Right renal cortex interstitium (tissue), 3 donors: ENCODE results near the gene DUS1L. TPM values are rescaled to one million over a fixed set of nuclear protein-coding genes. Genes with fewer than 3 reads are reported as not detected.

Experiments used
- DNase-seq, 3 donors: peaks; one replicate each; pipeline ENCODE4 v3.0.0-alpha.2; 2013; ENCODE audit warnings: low read depth in 3 of 3, low spot score in 2 of 3
- polyA plus RNA-seq, 3 donors: library from polyadenylated mRNA; unstranded; fragments of 120-200 nt; gene quantifications; one replicate each; pipeline ENCODE4 v1.2.1, GENCODE V29; 2013; ENCODE audit not compliant: insufficient read length in 3 of 3

The DUS1L gene
- polyA plus RNA-seq, 3 donors: 61.6 to 70.0 (median 67.7) TPM

DNA sequence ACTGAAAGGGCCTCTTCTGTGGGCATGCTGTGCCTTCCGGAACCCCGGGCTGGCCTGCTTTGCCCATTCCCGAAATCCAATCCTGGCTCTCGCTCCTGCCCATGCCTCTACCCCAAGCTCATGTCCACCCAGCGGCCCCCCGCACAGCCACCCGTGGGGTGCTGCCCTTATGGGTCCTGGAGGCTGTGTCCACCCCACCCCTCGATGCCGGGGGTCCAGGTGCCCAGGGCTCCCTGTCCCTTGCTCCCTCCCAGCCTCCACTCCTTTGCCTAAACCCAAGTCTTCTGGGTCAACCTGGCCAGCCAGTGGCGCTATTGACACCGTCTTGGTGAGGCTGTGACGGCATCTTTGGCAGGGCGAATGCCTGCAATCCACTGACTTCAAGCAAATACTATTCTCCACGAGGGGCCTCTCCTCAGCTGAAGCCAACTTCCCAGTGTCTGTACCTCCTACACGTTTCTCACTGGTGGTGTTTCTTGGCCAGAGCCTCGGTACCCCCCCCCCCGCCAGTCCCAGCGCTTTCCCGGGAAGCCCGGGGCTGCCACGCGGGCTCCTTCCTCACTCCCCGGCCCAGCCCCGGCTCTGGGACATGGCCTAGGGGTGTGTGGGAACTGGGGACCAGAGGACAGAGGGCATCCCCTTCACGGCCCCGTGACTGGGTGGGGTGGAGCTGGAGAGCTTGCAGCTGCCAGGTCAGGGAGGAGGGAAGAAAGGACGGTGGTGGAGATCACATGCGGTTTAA is 12.2 kb upstream of the DUS1L start:
- no peak for DNase-seq

DNA sequence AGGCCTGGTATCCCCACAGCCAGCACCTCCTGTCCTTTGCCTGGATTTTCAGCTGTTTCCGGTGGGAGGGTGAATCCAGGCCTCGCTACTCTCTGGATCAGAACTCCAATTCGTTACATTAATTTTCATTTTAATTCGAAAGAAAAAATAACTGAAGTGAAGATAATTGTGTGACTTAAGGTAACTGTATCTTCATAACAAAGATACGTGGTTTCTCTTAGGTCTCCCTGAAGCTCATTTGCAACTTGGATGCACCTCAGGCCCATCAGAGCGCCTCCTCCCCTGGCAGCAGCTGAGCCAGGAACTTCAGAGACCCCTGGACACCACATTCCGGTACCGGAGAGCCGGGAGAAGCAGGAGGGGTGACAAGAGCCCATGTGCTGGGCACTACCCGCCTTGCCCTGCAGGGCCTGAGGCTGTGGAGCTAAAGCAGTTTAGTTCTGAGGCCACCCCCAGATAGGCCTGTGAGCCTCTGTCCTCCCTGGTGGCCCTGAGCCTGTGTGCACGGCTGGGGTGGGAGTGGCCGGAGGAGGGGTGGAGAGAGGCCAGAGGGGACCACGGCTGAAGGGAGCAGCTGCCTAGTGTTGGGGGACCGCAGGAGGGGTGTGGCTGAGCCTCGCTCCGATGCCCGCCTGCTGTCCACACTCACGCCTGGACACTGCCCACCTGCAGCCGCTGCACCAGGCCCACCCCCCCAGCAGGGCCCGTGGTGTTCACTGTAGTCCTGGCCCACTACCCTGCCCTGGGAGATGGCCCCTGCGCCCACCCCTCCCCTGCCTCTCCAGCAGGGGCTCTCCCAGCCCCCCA is 11.4 kb upstream of the DUS1L start:
- no peak for DNase-seq

DNA sequence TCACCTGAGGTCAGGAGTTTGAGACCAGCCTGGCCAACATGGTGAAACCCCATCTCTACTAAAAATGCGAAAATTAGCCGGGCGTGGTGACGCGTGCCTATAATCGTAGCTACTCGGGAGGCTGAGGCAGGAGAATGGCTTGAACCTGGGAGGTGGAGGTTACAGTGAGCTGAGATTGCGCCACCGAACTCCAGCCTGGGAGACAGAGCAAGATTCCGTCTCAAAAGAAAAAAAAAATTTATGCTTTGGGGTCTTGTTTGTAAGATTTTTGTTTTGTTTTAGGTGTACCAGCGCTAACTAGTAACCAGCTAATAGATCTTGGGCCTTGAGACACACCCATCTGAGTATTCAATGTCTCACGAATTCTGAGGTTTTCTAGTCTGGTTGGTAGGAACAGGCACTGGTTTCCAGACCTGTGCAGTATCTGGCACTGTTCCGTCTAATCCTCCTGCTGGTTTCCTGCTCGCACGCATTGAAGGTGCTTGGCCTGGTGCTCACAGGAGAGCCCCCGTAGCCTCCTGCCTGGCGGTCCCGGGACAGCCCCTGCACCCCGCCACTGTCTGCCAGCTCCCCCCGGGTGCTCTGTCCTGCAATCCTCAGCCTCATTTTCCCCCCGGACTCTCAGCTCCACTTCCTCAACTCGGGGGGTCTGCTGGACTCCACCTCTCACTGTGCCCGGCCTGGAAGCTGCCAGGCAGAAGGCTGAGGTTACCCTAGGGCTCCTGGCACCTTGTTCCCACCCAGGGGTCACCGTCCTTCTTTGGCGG is 10.6 kb upstream of the DUS1L start:
- DNase-seq: no peak

DNA sequence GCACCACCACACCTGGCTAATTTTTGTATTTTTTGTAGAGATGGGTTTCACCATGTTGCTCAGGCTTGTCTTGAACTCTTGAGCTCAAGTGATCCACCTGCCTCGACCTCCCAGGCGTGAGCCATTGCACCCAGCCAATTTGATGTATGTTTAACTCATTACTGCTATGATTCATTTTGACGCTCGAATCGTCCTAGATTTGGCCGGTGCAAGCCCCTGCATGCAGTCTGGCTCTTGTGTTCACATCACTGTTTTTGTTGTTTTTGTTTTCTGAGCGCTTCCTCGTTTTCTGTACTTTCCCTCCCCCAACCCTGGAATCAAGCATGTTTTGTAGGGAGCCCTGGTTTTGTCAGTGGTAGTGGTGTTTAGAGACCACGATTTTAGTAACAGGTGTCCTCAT is 7.8 kb upstream of the DUS1L start:
- DNase-seq: no peak

DNA sequence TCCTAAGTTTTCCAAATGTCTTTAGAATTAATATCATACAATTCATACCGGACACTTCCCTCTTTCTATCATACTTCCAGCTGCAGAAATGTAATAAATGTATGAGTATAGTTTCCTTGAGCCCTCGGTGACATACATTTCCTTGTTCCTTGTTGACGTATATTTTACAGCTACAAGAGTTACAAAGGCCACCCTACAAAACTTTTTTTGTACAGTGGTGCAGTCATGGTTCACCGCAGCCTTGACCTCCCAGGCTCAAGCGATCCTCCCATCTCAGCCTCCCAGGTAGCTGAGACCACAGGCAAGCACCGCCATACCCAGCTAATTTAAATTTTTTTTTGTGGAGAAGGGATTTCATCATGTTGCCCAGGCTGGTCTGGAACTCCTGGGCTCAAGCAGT is 7.2 kb upstream of the DUS1L start:
- no peak for DNase-seq

DNA sequence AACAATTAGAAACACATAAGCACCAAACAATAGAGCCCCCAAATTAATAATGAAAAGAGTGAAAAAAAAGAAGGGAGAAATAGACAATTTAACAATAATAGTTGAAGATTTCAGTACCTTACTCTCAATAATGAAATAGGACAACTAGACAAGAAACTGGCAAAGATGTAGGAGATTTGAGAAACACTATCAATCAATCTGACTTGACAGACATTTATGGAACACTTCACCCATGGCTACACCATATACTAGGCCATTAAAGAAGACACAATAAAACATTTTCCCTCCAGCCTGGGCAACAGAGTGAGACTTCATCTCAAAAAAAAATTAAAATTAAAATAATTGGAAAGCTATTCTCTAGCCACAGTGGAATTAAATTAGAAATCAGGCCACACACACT is 5.0 kb upstream of the DUS1L start:
- no peak for DNase-seq

DNA sequence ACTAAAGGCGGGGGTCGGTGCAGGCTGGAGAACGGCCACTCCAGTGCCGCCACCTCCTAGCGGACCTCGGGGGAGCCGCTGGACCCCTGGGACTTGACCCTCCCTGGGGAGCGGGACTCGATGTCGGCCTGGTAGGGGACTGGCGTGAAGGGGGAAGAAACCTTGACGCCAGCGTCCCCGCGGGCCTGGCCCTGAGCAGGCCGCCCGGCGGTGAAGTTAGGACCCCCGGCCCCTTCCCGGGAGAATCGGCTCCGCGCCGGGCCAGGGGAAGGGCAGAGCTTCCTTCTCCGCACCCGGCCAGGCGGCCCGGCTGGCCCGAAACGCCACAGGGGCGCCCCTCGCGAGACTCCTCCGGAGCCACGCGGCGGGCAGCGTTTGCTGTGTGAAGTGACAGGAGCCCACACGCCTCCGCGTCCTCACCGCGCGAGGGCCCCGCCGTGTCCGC is 389 bp downstream of the DUS1L start:
- DNase-seq: no peak

DNA sequence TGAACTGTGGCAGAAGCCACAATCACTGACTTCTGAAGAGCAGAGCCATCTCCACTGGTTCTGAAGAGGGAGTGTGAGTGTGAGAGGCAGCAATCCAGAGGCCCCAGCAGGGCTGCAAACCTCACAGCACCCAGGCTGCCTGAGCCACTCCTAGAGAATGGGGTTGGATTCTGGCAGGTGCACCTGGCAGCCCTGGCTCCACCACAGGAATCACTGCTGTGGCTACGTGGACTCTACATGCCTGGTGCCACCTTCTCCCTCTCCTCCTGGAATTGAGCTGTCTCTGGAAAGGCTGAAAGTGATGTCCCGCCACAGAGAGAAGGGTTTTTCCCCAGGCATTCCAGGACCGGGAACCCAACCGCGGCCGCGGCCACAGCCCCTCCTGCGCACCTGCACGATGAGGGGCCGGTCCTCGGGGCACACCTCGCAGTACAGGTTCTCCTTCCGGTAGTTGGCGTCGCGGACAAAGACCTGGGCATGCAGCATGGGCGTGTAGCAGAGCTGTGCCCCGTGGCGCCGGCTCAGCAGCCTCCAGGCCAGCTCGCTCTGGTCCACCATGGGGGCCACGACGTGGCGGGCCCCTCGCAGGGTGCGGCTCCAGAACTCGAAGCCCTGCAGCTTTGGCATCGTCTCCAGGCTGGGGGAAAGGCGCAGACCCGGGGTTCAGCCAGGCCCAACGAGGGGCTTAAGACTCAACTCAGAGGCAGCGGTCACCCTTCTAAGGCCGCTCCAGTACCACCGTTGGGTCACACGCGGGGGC is 991 bp downstream of the DUS1L start:
- no peak for DNase-seq

DNA sequence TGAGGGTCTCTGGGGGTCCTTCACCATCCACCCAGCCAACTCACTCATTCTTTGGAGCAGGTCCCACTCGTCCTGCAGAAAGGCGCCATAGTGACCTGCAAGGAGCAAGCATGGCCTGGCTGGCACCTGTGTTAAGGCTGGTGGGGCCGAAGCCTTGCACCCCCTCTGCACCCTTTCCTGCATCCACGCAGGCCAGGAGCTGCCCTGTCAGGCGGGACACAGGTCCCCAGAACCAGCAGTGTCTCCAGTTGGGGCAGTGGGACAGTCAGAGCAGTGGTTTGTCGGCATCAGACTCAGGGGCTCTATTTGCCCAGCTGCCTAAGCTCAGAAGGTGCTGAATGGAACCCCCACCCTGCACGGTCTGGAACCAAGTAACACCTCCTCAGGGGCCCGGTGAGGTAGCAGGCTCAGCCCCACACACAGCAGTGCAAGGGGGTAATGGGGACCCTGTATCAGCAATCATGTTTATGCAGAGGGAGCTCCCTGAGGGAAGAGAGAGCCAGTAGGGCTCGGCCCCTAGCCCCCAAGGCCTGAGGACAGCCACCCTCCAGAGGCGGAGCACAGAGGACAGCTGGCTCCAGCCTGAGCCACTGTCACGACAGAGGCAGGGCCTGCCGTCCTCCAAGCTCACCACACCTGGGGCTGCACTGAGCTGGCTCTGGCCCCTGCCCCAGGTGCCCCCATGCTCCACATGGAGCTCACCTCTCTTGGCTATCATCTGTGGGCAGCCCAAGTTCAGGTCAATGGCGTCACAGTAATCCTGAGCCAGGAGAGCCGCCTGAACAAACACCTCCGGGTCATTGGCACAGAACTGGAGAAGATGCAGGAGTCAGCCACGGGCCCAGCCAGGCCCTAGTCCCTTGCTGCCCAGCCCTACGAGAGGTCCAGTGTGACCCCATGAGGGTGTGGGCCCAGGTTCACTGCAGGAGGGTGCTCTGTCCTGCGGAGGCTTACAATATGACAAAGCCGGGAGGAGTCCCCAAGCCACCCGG is 1.9 kb downstream of the DUS1L start:
- DNase-seq: no peak

DNA sequence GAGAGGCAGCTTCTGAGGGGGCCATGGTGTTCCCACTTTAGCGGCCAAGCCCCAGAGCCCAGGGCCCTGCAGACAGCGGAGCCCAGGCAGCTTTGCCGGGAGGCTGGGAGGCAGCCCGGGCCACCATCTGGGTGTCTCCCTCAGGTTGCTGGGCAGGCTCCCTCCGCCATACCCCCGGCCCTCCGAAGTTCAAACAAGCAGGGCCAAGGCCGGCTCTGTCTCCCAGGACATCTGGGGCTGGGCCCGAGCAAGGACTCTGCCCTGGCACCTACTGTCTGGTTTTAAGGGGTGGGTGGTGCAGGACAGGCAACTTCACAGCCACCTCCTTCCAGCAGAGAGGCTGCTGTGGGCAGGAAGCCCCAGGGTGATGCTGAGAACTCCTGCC is 2.6 kb downstream of the DUS1L start:
- no peak for DNase-seq

DNA sequence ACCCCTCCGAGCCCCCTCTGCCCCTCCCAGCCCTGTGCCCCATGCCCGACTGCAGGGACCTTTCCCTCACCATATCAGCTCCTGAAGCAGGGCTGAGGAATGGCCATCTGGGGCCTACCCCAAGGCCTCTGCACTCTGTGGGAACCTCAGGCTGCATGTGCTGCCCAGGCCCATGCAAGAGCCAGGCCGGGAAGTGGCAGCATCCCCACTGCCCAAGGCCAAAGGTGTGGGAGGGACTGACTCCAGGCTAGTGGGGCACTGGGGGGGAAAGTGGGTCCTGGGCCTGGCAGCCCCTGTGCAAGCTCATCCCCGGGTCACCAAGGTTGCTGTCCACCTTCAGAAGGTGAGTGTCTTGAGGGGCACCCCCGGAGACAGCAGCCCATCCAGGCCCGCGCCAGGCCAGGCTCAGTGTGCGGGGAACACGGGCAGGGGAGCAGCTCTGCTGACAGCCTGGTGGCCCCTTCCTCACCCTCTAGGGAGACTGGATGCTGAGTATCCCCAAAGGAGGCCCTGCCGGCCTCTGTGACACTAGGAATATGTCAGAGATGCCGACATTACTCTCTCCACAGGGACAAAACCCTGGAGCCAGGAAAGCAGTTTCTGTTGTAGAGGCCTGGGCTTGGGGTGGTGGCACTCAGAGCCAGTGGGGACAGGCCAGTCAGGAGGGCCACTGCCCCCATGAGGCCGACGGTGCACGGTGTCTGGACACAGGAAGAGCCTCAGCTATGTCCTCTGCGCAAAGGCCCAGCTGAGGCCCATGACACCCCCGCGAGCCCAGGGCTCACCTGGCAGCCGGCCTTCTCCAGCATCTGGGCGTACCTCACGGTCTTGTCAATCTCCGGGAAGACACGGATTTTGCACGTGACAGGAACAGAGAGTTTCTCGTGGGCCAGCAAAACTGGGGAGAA is 3.3 kb downstream of the DUS1L start:
- no peak for DNase-seq

DNA sequence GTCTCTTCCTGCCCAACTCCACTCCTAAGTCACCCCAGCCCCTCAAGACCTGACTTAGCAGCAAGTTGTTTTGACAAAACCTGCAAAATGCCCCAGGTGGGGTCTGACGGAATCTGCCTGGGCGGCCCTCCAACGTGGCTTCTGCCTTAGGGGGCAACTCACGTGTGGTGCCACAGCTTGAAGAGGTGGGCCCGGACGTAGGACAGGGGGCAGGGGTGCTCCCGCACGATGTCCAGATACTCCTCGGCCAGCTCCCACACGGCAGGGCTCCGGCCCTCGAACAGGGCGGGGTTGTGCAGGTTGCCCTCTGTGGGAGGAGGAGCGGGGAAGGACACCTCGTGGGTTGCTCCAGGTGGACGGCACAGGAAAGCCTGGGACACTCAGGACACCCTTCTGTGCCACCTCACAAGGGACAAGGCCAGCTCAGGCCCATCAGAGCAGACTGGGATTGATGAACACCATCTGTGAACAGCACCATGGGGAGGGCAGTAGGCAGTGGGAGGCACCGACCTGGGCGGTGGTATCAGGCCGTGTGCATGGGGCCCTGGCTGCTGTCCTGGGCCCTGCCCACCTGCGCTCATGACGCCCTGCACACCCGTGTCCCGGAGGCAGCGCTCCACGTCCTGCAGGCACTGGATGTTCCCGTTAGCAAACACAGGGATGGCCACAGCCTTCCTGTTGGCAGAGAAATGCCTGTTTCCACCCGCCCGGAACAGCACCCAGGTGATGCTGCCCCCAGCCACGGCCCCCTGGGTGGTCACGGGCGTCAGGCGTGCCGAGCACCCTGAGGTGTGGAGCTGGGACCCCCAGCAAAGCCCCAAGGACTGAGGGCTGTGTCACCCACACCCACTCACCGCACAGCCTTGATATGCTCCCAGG is 4.3 kb downstream of the DUS1L start:
- DNase-seq: no peak

DNA sequence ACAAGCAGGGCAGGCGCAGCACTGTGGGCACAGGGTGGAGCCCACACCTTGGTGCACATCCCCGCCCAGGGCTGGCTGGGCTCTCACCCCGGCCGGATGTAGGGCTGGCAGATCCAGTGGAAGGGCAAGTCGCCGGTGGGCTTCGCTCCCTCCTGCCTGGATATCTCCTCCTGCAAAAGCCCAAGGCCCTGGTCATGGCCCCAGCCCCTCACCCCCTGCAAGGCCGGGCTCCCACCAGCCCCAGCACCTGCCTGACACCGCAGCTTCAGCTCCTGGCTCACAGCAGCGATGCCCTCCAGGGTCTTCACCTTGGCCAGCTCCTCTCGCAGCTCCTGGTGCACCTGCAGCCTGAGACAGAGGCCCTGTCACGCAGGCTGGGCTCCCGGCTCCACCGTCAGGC is 5.0 kb downstream of the DUS1L start:
- no peak for DNase-seq

DNA sequence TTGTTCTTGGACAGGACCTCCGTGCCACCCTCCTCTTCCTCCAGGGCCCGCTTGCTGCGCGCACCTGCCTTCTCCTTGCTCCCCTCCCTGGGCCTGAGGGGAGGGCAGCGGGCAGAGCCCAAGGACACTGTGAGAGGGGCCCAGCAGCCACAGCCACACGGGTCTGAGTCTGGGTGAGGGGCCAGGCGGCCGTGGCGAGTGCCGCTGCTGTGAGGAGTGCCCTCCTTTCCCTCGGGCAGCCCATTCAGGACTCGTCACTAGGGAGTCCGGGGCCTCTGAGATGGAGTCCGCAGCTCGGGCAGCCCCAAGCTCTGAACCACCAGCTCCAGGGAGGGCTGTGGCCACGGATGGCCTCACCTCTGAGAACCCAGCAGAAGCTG is 5.6 kb downstream of the DUS1L start:
- DNase-seq: no peak

DNA sequence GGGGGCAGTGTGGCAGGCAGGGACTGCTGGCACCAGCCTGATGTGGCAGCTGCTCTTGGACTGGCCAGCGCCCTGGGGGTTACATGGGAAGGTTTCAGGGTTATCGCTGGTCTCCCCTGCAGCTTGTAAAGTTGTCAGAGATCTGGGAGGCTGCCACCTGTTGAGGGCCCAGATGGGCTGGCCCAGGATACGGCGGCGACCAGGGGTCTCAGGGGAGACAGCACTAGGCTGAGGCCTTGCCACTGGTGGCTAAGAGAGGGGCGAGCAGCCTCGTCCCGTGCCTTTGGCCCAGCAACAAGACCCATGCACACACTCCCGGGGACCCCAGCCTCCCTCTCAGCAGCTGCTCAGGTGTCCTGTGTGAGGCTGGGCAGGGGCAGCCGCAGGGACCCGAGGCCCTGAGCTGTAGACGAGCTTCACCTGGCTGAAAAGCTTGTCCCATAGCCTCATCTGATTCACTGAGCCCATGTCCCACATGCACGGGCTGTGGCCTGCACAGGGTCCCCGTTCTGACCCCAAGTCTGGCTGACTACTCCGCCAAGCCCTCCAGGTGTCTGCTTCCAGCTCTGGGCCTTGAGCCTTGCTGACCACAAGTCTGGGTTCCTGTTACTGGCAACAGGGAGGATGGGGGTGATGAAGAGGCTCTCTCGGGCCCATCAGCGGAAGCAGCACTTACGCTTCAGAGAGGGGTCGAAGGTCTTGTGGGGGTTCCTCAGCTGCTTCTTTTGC is 6.2 kb downstream of the DUS1L start:
- no peak for DNase-seq

DNA sequence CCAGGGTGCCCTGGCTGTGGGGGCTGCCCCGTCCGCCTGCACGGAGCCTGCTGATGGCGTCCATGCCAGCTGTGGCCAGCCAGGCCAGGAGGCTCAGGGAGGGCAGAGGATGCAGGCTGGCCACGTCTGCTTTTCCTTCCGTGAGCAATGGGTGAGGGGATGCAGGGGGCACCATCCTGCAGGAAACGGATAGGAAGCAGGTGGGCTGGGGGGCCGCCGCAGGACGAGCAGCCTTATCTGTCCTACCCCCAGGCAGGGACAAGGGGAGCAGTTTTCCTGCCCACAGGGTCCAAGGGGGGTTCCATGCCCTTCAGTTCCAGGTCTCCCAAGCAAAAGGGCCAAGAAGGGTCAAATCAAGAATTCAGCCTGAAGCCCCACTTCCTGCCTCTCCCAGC is 6.8 kb downstream of the DUS1L start:
- DNase-seq: no peak
